Measurements from ENCODE around the gene INO80B.
"Not testable (repeated sequence)": the region's sequence is repeated elsewhere in the genome, so short reads cannot be mapped to it uniquely, and the experiment has no call there.

The INO80B gene

DNA sequence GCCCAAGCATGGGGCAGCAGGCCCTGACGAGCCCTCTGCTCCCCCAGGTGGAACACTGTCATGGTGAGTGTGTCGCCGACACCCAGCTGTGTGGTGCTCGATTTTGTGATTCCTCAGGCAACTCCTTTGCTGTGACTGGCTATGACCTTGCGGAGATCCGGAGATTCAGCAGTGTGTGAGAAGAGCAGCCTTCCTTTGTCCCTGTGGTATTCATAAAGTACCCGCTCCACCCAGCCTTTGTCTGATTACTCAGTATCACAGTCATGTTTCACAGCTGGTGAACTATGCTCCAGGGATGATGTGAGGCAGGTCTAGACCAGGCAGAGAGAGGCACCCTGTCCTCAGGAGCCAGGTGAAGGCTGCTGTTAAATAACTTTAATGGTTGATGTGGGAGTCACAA is 29.4 kb upstream of the INO80B start:
- no peak for DNase-seq

DNA sequence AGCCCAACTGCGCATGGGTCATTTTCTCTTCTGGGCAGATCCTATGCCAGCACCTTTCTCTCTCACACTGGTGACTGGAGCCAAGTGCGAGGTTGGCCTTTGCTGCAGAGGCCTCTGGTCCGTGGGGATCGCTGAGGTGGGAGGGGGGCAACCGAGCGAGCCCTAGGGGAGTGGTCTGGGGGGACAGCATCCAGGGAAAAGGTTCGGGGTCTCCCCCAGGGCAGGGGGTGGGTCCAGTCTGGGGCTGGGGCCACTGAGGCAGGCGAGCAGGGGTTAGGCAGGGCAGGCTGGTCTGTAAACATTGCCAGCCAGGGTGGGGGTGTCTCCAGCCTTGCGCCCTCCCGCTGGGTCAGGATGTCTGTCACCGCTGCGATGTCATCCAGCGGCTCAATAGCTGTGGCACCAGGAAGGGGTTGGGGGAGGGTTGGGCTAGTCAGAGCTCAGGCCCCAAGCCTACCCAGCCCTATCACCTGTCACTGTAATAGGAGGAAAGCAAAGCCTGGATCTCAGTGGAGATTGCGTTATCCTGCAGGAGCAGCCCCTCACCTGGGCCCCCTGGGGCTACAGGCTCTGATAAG is 28.6 kb upstream of the INO80B start:
- DNase-seq: no peak

DNA sequence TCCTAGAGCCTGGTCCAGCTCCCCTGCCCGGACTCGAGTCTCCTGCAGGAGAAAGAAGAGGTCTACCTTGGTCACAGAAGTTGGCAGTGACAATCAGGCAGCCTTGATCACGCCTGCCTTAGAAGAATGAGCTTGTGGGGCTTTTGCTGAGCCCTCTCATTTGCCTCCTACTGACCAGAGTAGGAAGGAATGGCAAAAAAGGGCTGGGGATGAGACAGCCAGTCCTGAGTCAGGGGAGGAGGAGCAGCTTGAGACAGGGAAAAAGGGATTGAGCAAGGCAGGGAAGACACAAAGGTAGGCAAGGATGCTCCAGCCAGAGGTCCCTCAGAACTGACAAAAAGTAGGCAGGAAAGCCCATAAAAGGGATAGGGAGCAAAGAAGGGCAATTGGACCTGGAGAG is 27.3 kb upstream of the INO80B start:
- no peak for DNase-seq

DNA sequence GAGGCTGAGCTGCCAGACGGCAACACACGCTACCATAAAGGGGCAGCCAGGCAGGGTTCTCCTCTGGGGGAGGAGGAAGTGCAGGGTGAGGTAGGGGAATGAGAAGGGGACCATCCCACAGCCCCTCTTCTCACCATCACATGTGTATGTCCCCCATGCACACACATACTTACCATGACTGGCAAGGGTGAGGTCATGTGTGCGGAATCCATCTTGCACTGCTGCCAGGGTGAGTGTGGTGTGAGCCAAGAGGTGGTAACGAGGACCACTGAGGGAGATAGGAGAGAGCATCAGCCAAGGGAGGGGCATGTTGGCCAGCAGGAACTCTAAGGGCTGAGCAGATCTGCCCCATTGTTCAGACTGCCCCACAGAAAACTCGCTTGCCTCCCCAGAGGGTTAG is 26.2 kb upstream of the INO80B start:
- no peak for DNase-seq

DNA sequence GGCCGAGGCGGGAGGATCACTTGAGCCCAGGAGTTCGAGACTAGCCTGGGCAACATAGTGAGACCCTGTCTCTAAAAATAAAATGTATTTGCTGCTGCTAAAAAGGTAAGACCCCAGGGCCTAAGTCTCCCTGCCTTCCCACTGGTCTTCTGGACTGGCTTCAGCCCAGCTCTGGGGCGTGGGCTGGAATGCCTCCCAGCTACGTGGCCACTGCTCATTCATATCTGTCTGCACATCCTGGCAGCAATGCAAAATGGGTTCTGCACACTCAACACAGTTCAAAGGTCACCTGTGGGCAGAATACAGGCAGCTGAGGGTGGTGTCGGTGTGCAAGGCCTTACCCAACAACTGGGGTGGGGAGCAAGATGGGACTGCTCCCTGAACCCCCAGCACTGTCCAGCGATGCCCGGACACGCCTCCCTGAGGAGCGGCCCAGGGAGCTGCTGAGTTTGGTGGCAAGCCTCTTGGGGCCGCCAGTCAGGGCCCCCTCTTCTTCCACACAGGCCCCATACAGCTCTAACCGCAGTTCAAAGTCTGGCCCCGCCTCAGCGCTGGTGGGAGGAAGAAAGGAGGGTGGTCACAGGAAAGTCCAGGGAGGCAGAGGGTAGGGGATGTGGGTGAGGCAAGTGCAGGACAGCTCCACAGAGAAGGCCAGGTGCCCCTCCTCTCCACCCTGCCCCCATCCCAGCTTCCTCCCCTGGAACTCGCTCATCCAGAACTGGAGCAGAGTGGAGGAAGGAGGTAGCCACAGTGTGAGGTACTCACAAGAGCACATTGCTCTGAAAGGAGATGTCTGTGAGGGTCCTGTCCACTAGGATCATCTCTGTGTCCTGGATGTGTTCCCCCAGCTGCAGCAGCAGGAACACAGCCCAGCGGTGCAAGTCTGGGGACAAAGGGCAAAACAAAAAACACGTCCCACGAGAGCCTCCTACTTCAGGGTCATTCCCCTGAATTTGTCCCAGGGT is 25.1 kb upstream of the INO80B start:
- DNase-seq: no peak

DNA sequence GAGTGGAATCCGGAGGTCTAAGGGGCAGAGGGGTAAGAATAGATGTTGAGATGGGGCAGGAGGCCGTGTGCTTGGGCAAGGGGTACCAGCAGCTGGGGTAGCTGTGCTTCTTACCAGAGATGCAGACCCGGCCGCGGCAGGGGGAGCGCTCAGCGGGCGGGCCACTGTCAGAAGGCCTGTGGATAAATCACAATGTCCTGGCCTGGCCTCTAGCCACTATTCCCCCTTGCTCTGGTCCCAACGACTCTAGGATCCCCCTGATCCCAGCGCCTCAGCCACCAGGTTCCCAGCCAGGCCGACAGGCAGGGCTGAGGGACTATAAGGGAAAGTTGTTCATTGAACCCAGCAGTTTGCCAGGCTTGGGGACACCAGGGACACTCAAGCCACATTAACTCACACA is 24.4 kb upstream of the INO80B start:
- no peak for DNase-seq

DNA sequence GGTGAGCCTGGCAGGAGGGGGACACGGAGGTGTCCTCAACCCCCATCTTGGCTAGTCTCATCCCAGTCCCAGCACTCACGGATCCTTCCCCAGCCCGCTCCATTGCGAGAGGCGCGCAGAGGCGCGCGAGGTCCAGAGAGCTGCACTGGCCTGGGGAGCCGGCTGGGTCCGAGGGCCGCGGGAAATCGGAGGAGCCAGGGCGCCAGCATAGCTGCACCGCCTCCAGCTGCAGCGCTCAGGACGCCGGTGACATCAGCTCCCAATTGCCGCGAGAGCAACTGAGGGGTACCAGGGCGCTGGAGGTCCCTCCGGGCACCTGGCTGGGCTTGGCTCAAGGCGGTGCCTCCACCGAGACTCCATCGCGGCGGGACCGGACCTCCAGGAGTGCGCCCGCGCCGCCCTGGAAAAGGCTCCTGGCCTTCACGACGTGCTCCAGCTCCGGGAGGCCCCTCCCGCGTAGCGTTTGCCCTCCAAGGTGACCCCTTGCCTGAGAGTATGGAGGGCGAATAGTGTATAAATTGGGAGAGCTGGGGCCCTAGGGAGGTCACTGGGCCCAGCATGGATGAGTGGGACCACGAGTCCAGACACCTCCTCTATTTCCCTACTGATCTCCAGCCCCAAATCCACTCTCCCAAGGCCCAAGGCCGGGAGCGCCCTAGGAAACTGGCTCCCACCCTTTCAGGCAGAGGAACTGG is 18.6 kb upstream of the INO80B start:
- DNase-seq: no peak

DNA sequence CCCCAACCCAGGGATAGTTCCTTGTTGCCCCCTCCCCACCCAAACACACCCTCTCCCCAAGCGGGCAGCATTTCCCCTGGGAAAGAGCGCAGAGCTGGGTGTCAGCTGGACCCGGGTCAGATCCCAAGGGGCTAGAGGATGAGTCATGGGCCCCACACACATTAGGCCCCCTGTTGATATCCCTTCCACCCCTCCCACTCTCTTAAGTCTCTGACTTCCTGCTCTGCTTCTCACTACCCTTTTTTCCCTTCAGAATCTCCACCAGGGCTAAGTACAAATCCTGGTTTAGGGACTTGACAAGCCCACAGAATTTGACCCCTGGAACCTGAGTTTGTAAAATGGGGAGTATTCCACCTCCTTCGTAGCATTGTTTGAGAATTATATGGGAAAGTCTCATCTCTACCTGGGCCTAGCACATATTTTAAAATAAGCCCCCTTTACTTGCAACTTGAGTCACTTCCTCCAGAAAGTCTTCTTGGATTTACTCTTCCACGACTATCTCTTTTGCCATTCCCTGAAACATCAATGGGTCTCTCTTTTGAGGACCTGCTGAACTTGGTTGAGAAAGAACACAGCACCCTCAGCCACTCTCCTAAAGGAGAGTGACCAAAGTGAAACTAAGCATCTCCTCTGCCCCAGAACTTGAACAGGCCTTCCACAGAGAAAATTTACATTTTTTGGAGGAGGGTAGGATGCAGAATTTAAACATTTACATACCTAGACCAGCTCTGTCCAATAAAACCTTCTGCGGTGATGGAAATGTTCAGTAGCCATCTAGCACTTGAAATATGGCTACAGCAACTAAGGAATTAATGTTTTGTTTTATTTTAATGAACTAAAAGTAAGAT is 17.8 kb upstream of the INO80B start:
- no peak for DNase-seq

DNA sequence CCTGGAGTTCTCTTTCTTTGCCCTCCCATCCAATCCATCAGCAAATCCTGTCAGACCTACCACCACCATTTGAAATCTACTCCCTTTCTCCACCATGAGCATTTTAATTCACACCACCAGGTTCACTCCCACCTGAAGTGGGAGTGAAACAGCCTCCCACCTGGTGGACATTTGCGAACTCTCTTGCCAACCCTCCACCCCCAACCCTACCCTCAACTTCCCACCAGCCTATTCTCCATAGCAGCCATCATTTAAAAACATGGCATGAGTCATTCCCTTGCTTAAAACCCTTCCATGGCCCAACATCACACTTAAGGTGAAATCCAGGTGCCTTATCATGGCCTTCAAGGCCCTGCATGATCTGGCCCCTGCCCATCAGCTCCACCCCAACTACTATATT is 16.6 kb upstream of the INO80B start:
- no peak for DNase-seq

DNA sequence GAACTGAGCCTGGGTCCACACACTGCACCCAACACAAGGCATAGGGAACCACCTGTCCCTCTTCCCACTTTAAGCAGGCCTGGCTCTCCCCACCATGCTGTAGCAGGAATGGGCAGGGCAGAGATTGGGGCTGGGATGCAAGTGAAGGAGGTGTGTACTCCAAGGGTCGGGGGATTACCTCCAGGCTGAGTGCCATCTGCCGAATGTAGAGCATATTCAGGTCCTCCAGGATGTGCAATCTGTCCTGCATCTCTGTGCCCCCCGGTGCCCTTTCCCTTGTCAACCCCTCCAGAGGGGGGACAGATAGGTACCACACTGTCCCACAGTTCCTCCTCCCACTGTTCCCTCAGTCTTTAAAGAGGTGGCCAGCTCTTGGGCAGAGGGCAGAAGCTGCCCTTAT is 15.5 kb upstream of the INO80B start:
- no peak for DNase-seq

DNA sequence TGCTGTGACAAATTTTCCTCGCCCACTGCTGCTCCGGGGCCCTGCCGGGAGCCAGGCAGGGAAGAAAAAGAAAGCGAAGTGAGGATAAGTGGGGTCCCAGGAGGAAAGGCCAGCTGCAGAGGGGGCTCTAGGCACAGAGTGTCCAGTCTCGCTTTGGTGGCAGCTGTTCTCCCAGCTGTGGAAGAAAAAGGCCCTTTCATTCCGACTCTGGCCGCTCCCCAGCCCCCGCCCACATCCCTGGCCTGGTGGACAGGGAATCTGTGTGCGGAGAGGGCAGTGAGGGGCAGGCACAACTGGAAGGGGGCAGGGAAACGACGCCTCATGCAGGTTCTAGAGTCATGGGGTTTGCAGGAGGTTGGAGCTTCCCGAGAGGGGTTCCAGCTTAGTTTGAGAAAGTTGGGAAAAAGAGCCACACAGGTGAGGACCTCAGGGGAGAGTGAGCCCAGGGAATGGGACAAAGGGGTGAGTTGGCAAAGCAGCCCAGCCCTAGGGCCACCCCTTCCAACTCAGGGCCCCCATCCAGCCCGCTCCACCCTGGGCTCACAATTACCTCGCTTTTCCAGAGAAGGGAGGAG is 15.0 kb upstream of the INO80B start:
- peak; percentile 46 to 95 (median 83) for DNase-seq

DNA sequence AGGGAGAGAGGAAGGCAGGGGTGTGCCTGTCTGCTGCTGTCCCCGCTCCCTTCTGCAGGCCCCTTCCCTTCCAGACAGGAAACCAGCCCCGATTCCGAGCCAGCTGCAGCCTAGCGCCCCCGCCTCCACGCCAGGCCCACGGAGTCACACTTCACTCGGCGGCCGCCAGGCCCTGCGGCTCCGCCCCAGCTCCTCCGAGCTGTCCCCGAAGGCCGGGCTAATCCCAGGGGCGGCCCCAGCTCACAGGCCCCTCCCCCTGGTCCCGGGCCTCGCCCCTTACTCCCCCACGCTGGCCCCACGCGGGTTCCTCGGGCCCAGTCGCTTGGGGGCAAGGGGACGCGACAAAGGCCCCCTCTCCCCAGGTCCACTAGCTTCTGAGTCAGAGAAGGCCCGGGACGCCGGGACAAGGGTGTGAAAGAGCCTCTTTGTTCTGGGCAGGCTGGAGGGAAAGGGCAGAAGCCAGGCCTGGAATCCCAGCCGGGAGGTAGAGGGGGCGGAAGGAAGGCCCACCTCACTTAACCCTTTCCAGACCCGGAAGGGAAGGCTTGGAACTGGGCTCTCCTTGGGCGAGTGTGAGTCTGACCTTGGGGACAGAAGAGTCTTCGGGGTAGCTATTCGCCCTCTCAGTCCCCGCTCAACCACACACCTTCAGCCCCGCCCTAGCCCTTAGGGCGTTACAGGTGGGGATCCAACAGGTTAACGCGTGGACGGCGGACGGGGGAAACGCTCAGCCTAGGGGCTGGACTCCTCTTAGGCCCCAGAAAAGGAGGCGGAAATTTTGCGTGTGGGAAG is 14.3 kb upstream of the INO80B start:
- peak; percentile 47 to 95 (median 86) for DNase-seq

DNA sequence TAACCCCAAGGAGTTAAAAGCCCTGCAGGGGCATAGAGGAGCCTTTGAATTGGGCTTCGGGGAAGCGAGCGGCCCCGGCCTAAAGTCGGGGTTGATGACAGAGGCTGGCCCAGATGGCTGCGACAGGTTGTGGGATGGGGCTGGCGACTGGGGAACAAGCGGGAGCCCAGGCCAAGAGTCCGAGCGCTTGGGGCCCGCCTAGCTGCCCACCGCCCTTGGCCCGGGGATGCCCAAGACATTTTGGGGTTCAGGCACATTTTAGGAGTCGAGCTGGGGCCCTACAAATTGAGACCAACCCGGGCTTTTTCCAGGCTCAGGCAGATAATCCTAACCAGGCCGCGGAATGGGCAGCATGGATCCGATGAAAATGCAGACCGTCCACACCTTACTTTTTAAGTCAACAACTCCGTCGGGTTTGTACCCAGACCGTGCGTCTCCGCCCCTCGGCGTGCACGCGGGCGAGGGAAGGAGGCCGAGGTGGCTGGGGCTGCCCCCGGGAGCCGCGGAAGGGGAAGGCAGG is 13.7 kb upstream of the INO80B start:
- DNase-seq: peak in 10 of 56 donors; percentile 22 to 58 (median 50)

DNA sequence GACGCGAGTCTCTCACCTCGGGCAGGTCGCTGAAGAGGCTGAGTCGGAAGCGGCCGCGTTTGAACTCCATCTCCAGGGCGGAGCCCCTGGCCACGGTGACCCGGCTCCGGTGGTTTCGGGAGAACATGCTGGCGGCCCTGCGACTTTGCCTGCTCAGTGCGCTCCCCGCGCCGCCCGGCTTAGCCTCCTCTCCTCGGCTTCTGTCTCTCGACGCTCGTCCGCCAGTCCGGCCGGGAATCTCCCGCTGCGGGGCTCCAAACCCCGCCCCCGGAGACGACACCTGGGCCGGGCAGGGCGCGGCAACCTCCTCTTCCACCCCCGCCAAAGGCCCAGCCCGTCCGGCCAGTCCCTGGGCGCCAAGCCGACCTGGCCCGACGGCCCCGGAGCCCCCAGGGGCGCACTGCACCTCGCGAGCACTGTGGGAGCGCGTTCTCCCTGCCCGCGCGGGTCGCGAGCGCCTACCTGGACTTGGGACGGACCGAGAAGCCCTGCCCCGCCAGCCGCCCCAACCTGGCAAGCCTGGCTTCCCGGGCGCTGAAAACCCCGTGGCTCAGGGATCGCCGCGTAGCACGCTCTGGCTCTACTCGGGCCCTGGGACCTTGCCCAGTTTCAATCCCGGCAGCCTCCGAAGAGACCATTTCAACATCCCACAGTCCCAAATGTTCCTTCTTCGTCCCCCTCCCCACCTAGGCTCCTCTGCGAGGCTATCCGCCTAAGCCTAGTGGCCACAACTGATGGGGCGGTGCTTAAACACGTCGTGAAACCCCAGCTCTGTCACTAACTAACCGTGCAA is 13.0 kb upstream of the INO80B start, which contains the start of gene RTKN:
Gene RTKN (minus strand): TSS at position 248 of the 793 bp plus-strand sequence. CDS start 121 bp downstream, at position 127.
- DNase-seq: peak in 9 of 56 donors; percentile 11 to 60 (median 35)

DNA sequence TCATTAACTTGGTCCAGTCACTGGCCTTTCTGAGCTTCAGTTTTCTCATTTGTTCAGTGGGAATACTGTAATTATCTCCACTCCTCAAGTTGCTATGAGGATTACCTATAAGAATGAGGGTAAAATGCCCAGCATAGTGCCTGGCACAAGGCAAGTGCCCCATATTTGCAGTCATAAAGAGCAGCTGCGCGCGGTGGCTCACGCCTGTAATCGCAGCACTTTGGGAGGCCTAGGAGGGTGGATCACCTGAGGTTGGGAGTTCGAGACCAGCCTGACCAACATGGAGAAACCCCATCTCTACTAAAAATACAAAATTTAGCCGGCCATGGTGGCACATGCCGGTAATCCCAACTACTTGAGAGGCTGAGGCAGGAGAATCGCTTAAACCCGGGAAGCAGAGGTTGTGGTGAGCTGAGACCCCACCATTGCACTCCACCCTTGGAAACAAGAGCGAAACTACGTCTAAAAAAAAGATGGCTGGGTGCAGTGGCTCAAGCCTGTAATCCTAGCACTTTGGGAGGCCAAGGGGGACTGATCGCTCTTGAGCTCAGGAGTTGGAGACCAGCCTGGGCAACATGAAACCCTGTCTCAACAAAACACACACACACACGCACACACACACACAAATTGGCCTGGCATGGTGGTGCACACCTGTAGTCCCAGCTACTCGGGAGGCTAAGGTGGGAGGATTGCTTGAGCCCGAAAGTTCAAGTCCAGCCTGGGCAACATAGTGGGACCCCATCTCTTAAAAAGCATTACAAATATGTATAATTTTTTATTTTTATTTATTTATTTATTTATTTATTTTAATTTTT is 12.2 kb upstream of the INO80B start:
- DNase-seq: not testable (repeated sequence)

DNA sequence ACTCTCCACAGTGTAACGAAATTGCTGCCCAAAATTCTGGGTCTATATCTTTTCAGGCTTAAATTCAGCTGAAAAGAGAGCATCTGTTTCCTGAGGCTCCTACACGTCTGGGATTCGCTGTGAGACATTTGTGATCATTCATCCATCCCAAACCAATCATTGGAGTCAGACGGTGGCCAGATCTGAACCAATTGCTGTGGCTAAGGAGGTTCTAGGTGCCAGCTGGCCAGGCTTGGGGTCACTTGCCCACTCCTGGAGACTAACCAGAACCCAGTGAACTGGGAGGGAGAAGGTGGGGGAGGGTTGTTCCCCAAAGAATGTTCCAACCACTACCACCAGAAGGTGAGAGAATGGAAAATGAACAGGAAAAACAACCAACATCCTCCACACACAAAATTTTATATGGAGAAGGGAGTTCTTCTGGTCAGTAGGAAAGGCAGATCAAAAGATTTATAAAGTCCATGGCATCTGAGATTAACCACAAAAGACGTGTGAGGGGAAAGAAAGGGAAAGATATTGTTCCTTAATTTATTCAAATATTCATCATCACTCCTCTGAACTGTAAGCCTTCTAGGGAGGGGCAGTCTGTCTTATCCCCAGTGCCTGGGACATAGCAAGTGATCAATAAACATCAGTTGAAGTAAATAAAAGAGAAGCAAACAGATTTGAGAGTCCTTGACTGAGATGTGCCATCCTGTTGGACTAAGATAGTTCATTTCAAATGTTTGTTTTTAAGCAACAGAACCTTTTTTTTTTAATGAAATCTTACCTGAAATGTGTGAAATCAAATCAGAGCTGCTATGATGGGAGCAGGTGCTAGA is 10.2 kb upstream of the INO80B start:
- no peak for DNase-seq

Measured in amygdala (tissue), 56 donors.